Activated T-helper 1 cell treated with anti-CD3 and anti-CD28 coated beads, Interleukin-2, amount 50 U/mL, for 16 hours (primary cell): ENCODE results near the gene NIP7.
A peak's percentile ranks its signal among the peaks of the same experiment; 100 is the strongest.

Experiments used
- DNase-seq, 2 donors: peaks; one replicate each; pipeline ENCODE4 v3.0.0-alpha.2; 2020; ENCODE audit warnings: low read depth in 1 of 2, low spot score in 1 of 2

NIP7 gene

DNA sequence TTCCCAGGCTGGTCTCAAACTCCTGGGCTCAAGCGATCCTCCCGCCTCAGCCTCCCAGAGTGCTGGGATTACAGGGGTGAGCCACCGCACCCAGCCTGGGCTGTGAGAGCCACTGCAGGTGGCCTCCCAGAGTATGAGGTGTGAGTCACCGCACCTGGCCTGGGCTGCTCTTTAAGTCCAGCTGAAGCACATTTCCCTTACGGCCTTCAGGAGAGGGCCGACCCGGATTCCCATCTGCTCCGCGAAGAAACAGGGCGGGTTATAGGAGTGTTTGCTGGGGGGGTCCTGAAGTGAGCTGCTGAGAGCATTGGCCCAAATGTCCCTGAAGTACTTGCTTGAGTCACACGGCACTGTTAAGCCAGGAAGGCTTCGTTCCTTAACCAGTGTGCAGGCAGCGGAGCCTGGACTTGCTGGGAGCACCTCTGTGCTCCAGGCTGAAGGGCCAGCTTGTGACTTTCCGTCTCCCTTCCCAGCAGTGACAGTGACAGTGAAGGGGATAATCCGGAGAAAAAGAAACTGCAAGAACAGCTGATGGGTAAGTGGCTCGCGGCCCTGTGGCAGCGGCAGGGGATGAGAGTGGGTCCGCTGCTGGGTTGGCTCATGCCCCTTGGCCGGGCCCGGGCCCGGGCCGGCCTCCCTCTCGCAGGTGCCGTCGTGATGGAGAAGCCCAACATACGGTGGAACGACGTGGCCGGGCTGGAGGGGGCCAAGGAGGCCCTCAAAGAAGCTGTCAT lies 21.2 kb upstream of the NIP7 start:
- DNase-seq: no peak

GRCh38 chr16:69318911-69319289 lies 20.7 kb upstream of the NIP7 start:
- DNase-seq: no peak

DNA sequence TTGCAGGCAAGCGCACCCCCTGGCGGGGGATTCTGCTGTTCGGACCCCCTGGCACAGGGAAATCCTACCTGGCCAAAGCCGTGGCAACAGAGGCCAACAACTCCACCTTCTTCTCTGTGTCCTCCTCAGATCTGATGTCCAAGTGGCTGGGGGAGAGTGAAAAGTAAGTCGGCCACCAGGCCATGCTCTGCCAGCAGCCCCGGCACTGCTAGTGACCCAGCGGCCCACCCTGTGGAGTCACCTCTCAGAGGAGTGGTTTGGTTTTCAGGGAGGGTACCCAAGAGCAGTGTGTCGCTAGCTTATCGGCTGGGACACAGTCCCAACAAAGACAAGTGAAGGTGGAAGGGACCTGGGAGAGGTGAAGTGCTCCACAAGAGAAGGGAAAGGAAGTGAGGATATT lies 20.2 kb upstream of the NIP7 start:
- no peak for DNase-seq

- DNase-seq: no peak
These were observed 19.5 kb upstream of the NIP7 start for GRCh38 chr16:69319826-69320739.

DNA sequence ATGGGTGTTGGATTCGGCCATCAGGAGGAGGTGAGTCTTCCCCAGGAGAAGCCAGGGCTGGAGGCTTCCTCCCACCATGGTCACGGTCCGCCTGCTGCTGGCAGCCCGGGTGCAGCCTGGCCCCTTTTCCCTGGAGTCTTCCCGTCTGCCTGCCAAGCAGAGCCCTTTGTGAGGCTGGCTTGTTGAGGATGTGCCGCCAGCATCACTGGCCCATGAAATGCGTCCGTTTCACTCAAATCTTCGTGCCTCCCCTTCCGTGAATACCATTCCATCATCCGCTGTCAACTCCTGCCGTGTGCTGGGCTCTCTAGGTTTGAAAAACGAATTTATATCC lies 18.9 kb upstream of the NIP7 start:
- DNase-seq: no peak

DNA sequence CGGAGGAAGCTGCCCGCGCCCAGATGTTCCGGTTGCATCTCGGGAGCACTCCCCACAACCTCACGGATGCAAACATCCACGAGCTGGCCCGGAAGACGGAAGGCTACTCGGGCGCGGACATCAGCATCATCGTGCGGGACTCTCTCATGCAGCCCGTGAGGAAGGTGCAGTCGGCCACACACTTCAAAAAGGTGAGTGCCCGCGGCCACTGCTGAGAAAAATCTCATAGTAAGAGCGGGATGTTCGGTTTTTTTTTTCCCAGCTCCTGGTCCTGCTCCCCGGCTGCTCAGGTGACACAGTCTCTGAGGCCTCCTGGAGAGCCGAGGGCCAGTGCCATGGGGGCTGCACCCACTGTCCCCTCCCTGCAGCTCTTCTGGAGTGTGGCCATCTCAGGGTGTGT lies 18.5 kb upstream of the NIP7 start:
- no peak for DNase-seq

DNA sequence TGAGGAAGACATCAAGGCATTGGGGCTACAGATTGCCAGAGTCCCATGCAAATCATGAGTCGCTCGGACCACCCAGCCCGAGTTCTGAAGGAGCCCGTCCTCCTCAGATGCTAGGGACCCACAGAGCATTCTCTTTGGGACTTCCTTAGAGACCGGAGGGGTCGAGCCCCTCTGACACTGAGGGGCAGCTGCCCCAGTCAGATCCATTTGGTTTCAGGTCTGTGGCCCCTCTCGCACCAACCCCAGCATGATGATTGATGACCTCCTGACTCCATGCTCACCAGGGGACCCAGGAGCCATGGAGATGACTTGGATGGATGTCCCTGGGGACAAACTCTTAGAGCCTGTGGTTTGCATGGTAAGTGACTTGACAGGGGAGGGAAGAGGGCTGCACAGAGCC lies 17.2 kb upstream of the NIP7 start:
- DNase-seq: no peak

GRCh38 chr16:69323415-69323814 lies 16.2 kb upstream of the NIP7 start:
- no peak for DNase-seq

DNA sequence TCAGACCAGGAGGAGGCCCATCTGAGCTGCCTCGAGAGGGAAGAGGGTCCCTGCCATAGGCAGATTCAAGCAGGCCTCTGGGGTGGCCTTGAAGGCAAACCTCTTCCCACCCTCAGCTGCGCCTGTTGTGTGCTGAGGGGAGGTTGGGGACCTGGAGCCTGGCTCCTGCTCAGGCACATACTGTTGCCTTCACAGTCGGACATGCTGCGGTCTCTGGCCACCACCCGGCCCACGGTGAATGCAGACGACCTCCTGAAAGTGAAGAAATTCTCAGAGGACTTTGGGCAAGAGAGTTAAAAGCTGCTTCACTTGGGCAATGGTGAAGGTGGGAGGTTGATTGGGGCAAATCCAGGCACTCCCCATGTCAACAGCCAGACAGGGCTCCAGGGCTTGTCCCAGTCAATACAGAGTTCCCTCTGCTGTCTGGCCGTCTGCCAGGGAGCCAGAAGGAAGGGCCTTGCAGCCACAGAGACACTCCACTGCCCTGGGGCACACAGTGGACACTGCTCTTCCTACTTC lies 15.5 kb upstream of the NIP7 start:
- no peak for DNase-seq

GRCh38 chr16:69324585-69325253 lies 14.9 kb upstream of the NIP7 start:
- DNase-seq: no peak

- DNase-seq: no peak
These were observed 13.8 kb upstream of the NIP7 start for GRCh38 chr16:69325784-69326171.

- DNase-seq: no peak
These were observed 13.2 kb upstream of the NIP7 start for GRCh38 chr16:69326172-69326873.

DNA sequence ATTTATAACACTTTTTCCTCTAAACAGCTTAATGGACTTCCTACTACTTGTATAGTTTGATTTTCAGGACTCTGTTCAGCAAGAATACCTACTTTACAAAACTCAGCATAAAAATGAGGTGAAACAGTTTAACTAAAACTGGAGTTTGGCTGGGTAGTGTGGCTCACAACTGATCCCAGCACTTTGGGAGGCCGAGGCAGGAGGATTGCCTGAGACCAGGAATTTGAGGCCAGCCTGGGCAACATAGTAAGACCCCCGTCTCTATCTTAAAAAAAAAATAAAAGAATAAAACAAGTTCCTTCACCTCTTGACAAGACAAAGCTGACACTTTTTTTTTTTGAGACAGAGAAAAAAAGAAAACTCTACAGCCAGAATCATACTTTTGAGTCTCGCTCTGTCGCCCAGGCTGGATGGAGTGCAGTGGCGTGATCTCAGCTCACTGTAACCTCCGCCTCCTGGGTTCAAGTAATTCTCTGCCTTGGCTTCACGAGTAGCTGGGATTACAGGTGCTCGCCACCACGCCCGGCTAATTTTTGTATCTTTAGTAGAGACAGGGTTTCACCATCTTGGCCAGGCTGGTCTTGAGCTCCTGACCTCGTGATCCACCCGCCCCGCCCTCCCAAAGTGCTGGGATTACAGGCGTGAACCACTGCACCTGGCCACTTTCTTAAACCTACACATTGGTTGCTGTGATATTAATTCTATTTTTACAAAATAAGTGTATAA lies 11.8 kb upstream of the NIP7 start:
- DNase-seq: no peak

DNA sequence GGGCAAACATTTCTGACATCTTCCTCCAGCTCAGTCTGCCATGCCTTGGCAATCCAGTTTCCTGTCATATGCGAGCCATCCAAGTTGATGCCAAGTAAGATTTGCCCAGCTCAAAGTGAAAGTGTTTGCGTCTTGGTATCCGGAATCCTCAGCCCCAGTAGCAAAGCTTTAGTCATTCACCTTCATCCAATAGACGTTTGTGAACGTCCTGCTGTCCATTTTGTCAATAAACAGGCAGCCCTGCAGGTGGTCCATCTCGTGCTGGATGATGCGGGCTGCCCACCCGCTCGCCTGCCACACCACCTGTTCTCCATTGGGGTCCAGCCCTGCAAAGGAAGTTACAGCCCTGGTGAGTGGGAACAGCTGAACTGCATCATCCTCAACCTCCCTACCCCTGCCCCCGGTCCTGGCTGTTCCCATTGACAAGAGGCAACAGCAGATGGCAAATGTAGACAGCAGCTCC lies 10.7 kb upstream of the NIP7 start:
- DNase-seq: no peak

DNA sequence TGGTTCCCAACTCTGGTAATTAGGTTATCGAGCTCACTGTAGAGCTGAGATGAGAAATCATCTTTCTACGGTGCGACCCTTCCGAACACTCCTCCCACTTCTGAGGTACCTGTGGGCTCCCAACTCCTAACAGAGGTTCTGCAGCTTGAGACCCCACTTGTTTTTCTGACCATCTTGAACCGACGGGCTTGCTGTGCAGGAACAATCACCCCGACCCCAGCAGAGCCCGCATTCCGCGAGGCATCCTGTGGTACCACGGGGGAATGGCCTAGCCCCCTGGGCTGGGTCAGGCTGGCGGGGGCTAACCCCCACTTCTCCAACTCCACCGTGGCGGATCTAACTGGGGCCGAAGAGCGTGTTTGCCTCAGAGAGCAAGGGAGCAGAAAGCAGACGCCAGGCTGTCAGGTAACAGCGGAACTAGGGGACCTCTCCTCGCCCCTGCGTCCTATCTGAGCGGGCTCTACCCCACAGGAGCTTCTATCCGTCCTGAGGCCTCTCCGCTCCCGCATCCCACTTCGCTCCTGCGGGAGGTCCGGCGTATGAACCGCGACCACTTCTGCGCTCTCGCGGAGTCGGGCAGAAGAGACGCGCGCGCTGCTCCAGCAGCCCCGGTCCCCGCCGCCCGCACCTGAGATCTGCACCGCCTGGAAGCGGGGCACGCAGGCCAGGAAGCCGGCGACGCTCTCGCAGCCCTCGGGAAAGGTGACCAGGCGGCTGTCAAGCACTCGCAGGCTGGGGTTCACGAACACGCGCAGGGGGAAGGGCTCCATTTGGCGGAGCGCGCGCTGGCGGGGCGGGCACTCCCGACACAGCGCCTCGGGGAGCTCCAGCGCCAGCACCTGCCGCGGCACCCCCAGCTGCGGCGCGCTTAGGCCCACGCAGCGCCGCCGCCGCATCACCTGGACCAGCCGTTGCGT lies 9.9 kb upstream of the NIP7 start:
- peak; percentile 15 to 30 for DNase-seq

- peak; percentile 59 to 81 for DNase-seq
These were observed 9.1 kb upstream of the NIP7 start, which contains the start of gene PDF for GRCh38 chr16:69330286-69331109. Gene PDF (minus strand): TSS chr16:69330588. CDS start chr16:69330570, 18 bp downstream.

- no peak for DNase-seq
These were observed 4.9 kb upstream of the NIP7 start for GRCh38 chr16:69334696-69335095.

GRCh38 chr16:69338557-69339288 lies 849 bp upstream of the NIP7 start:
- DNase-seq: no peak
